DND-41 (cell line): ENCODE measurements around the gene NAT8L.

ENCODE experiments used
- EZH2 ChIP-seq: IDR thresholded peaks from 3 replicates; pipeline ENCODE4 v1.6.1; 2012; ENCODE audit warnings: borderline replicate concordance, low read depth, mild to moderate bottlenecking, moderate library complexity, low read length, inconsistent platforms; ENCODE audit not compliant: severe bottlenecking
- TF ChIP-seq, protein P1 (sequence below): IDR thresholded peaks from 2 replicates; pipeline ENCODE4 v1.5.1; 2012; ENCODE audit warnings: borderline replicate concordance, low read length, moderate library complexity, mild to moderate bottlenecking; ENCODE audit not compliant: poor library complexity, severe bottlenecking; ENCODE audit errors: extremely low read depth

DNA sequence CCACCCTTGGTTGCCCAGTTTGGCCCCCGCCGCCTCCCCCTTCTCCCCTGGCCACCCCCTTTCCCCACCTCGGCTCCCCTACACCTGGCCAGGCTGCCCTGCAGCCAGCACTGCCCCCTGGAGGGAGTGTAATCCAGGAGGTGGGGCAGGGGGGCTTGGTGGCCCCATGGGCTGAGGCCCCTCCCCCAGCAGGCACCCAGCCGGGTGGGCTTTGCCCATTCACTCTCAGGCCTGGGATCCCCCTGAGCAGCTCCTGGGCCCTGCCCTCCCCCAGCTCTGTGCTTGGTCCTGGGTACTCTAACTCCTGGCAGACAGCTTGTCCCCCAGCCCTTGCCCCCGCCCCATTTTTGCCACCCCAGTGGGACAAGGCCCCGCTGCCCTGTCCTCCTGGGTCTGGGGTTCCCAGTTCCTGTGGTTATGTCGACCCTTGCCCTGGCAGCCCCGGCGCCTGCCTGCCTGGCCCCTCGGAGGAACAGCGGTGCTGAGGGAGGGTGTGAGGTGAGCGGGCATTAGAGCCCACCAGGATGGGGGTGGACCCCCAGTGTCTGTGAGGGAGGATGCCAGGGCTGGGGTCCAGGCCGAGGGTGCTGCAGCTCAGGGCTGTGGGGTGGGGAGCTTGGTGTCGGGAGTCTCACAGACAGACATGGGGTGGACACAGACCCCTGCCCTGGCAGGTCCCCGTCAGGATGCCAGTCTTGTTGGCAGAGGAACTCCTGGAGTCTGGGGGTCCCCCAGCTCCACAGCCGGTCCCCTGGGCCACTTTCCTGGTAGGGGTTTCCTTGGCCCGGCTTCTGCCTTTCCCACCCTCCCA lies 10.2 kb downstream of the NAT8L start:
- TF ChIP-seq, protein P1, sequence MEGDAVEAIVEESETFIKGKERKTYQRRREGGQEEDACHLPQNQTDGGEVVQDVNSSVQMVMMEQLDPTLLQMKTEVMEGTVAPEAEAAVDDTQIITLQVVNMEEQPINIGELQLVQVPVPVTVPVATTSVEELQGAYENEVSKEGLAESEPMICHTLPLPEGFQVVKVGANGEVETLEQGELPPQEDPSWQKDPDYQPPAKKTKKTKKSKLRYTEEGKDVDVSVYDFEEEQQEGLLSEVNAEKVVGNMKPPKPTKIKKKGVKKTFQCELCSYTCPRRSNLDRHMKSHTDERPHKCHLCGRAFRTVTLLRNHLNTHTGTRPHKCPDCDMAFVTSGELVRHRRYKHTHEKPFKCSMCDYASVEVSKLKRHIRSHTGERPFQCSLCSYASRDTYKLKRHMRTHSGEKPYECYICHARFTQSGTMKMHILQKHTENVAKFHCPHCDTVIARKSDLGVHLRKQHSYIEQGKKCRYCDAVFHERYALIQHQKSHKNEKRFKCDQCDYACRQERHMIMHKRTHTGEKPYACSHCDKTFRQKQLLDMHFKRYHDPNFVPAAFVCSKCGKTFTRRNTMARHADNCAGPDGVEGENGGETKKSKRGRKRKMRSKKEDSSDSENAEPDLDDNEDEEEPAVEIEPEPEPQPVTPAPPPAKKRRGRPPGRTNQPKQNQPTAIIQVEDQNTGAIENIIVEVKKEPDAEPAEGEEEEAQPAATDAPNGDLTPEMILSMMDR, result no peak
- no peak for TF ChIP-seq EZH2
